ENCODE measurements around the gene SLC66A2.
A peak's percentile ranks its signal among the peaks of the same experiment; 100 is the strongest.

Gene SLC66A2

GRCh38 chr18:79970419-79971133, 19.1 kb upstream of the SLC66A2 start:
- Histone ChIP-seq H3K4me1 (ENCODE audit: control insufficient read depth in 1 of 2, insufficient read depth in 1 of 2, low read depth in 1 of 2, low read length in 1 of 2) (peaks cover 1% of the 10 kb centered on the region in 2 experiments), H3K36me3 (peaks cover 54% of the 10 kb centered on the region)
- TF ChIP-seq CTCF (IDR thresholded peaks at IDR 0.05), result no peak

GRCh38 chr18:79965119-79965902, 13.9 kb upstream of the SLC66A2 start:
- no peak for TF ChIP-seq CTCF (IDR thresholded peaks at IDR 0.05)
- no peak overlapping the region for H3K27ac ChIP-seq
- peaks cover 6% of the 10 kb centered on the region for H3K36me3 ChIP-seq
- H3K27me3 ChIP-seq, result peaks cover 24% of the 10 kb centered on the region
- H3K4me1 ChIP-seq (ENCODE audit: control insufficient read depth in 1 of 2, insufficient read depth in 1 of 2, low read depth in 1 of 2, low read length in 1 of 2), result peaks cover 17 to 18% of the 10 kb centered on the region in 2 experiments
- no peaks in the 10 kb centered on the region for H3K9me3 ChIP-seq
- peak overlapping the region; percentile 52 to 59 for H3K4me3 ChIP-seq (ENCODE audit: low read depth in 1 of 2, low read length in 1 of 2)

More at GRCh38 chr18:79970419-79971133, 19.1 kb upstream of the SLC66A2 start:
- no peak overlapping the region for H3K27ac ChIP-seq
- no peaks in the 10 kb centered on the region for H3K9me3 ChIP-seq
- no peak overlapping the region for H3K4me3 ChIP-seq (ENCODE audit: low read depth in 1 of 2, low read length in 1 of 2)
- H3K27me3 ChIP-seq, result no peaks in the 10 kb centered on the region

DNA sequence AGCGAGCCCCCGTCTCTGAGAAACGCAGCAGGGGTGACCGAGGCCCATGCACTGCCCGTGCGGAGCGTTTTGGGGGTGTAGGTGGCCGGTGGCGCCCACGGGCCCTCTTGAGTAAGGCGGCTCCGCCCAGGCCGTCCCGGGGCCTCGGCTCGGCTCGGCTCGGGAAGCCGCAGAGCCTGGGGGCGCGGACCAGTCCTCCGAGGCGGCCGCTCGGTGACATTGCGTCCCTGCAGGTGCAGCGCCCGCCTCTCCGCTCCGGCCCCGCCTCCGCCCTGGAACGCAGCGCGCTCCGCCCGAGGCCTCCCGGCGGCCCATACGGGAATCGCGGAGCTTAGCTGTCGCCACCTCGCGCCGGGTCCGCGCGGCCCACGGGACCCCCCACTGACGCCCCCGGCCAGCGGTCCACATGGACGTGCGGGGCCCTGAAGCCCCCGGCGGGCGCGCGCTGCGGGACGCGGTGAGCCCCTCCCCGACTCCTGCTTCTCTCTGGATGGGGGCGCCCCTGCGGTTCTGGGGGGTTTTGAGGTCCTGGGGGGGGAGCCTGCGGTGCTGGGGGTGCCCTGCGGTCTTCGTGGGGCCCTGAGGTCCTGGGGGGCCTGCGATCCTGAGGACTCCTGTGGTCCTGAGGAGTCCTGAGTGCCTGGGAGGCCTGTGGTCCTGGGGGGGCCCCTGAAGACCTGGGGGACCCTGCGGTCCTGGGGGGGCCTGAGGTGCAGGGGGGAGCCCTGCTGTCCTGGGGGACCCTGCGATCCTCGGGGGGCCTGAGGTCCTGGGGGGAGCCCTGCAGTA, 13.1 kb upstream of the SLC66A2 start, which contains the start of gene HSBP1L1:
HSBP1L1 (plus strand) TSS at position 314 of the 789 bp plus-strand sequence; CDS start at position 407, 93 bp downstream.
- TF ChIP-seq CTCF (IDR thresholded peaks at IDR 0.05), result peak; percentile 58

GRCh38 chr18:79963658-79964329, 12.3 kb upstream of the SLC66A2 start:
- Histone ChIP-seq H3K9me3 (no peaks in the 10 kb centered on the region), H3K27me3 (peaks cover 26% of the 10 kb centered on the region), H3K36me3 (no peaks in the 10 kb centered on the region), H3K27ac (no peak overlapping the region), H3K4me1 (ENCODE audit: control insufficient read depth in 1 of 2, insufficient read depth in 1 of 2, low read depth in 1 of 2, low read length in 1 of 2) (peaks cover 17 to 18% of the 10 kb centered on the region in 2 experiments), H3K4me3 (ENCODE audit: low read depth in 1 of 2, low read length in 1 of 2) (peak overlapping the region; percentile 52 to 59)
- TF ChIP-seq CTCF (IDR thresholded peaks at IDR 0.05), result no peak

More for the DNA sequence above, 13.1 kb upstream of the SLC66A2 start, which contains the start of gene HSBP1L1:
- no peak within 1 kb of the TSS for H3K27ac ChIP-seq
- H3K9me3 ChIP-seq, result no peaks in the 10 kb centered on the region
- peaks cover 17 to 18% of the 10 kb centered on the region in 2 experiments for H3K4me1 ChIP-seq (ENCODE audit: control insufficient read depth in 1 of 2, insufficient read depth in 1 of 2, low read depth in 1 of 2, low read length in 1 of 2)
- peaks cover 26% of the 10 kb centered on the region for H3K27me3 ChIP-seq
- no peaks in the 10 kb centered on the region for H3K36me3 ChIP-seq
- peak within 1 kb of the TSS; percentile 52 to 59 for H3K4me3 ChIP-seq (ENCODE audit: low read depth in 1 of 2, low read length in 1 of 2)
